ENCODE results near the gene CLPTM1L.
"Not testable (repeated sequence)": the region's sequence is repeated elsewhere in the genome, so short reads cannot be mapped to it uniquely, and the experiment has no call there.

The CLPTM1L gene

DNA sequence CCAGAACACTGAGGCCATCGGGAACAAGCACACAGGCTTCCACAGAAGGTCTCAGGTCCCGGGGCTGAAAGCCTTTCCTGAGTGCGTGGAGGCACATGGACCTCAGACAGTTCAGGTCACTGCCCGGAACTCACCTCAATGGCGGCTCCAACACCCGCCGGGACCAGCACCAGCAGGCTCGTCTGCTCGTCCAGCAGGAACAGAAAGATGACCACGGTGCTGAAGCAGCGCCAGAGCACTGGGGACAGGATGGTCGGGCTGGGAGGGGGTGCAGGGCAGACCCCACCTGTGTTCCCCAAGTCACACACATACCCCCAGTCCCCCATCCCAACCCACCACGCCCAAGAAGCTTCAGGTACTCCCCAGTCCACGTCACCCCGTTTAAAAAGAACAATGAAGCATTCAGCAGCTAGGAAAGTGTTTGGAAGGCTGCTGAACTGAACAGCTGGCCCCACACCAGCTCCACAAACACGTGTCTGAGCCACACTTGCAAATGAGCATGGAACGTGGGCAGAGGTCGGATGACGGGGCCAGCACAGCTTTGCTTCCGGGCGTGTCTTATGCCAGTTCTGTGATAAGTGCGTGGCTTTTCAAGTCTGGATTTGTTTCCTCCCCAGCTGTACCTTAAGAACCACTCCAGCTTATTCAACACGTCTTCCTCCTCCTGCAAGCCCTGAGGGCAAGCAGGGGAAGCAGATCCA lies 14.6 kb downstream of the CLPTM1L start:
- DNase-seq, result no peak

- no peak for DNase-seq
These were observed 15.8 kb downstream of the CLPTM1L start for GRCh38 chr5:1329111-1329579.

DNA sequence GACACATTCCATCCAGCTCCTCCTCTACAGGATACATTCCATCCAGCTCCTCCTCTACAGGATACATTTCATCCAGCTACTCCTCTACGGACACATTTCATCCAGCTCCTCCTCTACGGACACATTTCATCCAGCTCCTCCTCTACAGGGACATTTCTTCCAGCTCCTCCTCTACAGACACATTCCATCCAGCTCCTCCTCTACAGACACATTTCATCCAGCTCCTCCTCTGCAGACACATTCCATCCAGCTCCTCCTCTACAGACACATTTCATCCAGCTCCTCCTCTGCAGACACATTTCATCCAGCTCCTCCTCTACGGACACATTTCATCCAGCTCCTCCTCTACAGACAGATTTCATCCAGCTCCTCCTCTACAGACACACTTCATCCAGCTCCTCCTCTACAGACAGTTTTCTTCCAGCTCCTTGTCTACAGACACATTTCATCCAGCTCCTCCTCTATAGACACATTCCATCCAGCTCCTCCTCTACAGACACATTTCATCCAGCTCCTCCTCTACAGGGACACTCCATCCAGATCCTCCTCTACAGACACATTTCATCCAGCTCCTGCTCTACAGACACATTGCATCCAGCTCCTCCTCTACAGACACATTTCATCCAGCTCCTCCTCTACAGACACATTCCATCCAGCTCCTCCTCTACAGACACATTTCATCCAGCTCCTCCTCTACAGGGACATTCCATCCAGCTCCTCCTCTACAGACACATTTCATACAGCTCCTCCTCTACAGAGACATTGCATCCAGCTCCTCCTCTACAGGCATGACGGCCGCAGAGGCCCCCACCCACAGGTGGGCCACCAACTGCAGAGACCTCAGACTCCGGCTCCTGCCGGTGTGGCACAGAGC lies 16.4 kb downstream of the CLPTM1L start:
- DNase-seq, result not testable (repeated sequence)

GRCh38 chr5:1326901-1327756 lies 17.8 kb downstream of the CLPTM1L start:
- not testable (repeated sequence) for DNase-seq

DNA sequence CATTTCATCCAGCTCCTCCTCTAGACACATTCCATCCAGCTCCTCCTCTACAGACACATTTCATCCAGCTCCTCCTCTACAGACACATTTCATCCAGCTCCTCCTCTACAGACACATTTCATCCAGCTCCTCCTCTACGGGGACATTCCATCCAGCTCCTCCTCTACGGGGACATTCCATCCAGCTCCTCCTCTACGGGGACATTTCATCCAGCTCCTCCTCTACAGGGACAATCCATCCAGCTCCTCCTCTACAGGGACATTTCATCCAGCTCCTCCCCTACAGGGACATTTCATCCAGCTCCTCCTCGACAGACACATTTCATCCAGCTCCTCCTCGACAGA lies 18.4 kb downstream of the CLPTM1L start:
- not testable (repeated sequence) for DNase-seq

DNA sequence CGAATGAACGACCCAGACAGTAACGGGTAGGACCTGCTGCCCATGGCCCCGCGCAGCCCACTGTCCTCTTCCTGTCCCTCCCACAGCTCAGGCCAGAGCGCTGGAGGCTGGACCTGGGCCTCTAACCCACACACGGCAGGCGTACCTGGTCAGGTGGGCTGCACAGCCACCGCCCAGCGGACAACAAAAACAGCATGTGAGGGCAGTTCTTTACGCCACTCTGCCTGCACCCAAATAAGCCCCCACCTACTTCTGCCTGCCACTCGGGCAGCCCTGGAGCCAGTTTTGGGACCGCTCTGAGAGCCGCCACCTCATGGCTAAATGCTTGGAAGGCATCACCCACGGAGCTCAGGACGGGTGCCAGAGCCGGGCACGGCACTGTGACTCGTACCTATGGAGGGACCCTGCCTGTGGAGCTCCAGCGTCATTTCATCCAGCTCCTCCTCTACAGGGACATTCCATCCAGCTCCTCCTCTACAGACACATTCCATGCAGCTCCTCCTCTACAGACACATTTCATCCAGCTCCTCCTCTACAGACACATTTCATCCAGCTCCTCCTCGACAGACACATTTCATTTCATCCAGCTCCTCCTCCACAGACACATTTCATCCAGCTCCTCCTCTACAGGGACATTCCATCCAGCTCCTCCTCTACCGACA lies 18.9 kb downstream of the CLPTM1L start:
- no peak for DNase-seq

- DNase-seq, result no peak
These were observed 19.6 kb downstream of the CLPTM1L start for GRCh38 chr5:1325191-1325741.

DNA sequence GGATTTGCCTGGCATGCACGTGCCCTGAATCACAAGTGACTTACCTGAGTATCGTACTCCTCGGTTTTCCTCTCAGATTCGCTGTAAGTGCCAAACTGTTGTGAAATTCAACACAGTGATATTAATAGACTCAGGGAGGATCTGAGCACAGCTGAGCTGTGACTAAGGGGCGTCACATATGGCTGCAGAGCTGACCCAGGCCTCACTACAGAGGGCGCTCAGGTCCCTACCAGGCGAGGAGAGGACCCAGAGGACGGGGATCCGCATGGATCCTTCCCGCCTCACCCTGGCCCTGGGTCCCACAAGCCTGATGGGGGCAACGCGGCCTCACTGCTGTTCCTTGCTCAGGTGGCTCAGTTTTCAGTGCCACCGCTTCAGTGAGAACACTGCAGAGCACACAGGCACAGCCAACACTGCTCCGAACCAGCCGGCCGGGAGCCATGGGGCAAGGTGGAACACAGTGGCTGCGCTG lies 20.1 kb downstream of the CLPTM1L start:
- DNase-seq, result no peak

- no peak for DNase-seq
These were observed 20.6 kb downstream of the CLPTM1L start for GRCh38 chr5:1324301-1324700.

- DNase-seq, result no peak
These were observed 21.1 kb downstream of the CLPTM1L start for GRCh38 chr5:1323803-1324173.

DNA sequence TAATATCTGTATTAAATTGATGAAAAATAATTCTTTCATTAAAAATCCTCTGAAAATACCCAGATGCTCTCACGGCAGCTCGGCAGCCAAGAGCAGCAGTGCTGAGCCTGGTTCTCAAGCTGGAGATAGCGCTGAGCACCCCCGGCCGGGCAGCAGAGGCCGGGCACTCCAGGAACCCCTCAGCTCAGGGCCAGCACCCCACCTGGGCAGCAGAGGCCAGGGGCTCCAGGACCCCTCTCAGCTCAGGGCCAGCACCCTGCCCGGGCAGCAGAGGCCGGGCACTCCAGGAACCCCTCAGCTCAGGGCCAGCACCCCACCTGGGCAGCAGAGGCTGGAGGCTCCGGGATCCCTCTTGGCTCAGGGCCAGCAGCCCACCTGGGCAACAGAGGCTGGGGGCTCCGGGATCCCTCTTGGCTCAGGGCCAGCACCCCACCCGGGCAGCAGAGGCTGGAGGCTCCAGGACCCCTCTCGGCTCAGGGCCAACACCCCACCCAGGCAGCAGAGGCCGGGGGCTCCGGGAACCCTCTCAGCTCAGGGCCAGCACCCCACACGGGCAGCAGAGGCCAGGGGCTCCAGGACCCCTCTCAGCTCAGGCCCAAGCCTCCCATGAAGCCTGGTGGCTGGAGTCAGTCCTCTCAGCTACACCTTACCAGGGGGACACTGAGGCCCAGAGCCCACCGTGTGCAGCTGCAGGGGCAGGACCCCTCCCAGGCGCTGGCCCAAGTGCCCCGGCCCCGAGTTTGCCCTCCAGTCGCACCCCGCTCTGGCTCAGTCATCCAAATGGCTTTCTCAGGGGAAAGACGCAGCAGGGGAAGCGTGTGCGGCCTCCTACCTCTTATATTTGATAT lies 21.7 kb downstream of the CLPTM1L start:
- no peak for DNase-seq

- DNase-seq, result no peak
These were observed 22.6 kb downstream of the CLPTM1L start for GRCh38 chr5:1322036-1322900.

GRCh38 chr5:1321576-1321975 lies 23.3 kb downstream of the CLPTM1L start:
- no peak for DNase-seq

GRCh38 chr5:1320436-1321344 lies 24.2 kb downstream of the CLPTM1L start:
- no peak for DNase-seq

GRCh38 chr5:1319436-1320256 lies 25.3 kb downstream of the CLPTM1L start:
- no peak for DNase-seq

GRCh38 chr5:1318659-1319251 lies 26.1 kb downstream of the CLPTM1L start:
- DNase-seq, result no peak
